Ascending aorta (tissue), 2 donors: Measurements from ENCODE around the gene PLXND1. TPM values are rescaled to one million over a fixed set of nuclear protein-coding genes. Genes with fewer than 3 reads are reported as not detected.

Experiments used
- DNase-seq, 2 donors: peaks; one replicate each; pipeline ENCODE4 v3.0.0-alpha.2; 2019; ENCODE audit warnings: low spot score in 2 of 2
- H3K27ac ChIP-seq, 2 donors: fragments of 200-600 bp; sonication (generic); one replicate each; pipeline ENCODE4 v1.5.1; 2016 to 2017; ENCODE audit warnings: mild to moderate bottlenecking in 1 of 2
- H3K27me3 ChIP-seq: fragments of 200-600 bp; sonication (generic); one replicate; pipeline ENCODE4 v1.5.1; 2017
- H3K36me3 ChIP-seq, 2 donors: fragments of 200-600 bp; sonication (generic); one replicate each; pipeline ENCODE4 v1.5.1; 2016
- H3K4me1 ChIP-seq, 2 donors: fragments of 200-600 bp; sonication (generic); one replicate each; pipeline ENCODE4 v1.5.1; 2016 to 2017; ENCODE audit warnings: mild to moderate bottlenecking in 1 of 2
- H3K4me3 ChIP-seq, 2 donors: fragments of 200-600 bp; sonication (generic); one replicate each; pipeline ENCODE4 v1.5.1; 2016 to 2017; ENCODE audit warnings: mild to moderate bottlenecking in 1 of 2
- H3K9me3 ChIP-seq, 2 donors: fragments of 200-600 bp; sonication (generic); one replicate each; pipeline ENCODE4 v1.5.1; 2016
- CTCF ChIP-seq, 3 experiments: fragments of 200-600 bp in 2 of 3; fragments of 450-650 bp in 1 of 3; sonication (generic) in 2 of 3; IDR thresholded peaks; one replicate each; pipeline ENCODE4 v1.5.1; 2016 to 2019; ENCODE audit warnings: antibody characterized with exemption in 3 of 3, mild to moderate bottlenecking in 1 of 3, moderate library complexity in 1 of 3
- intact Hi-C: fragments of 100-400 bp; cut with DNase I; formaldehyde crosslinking; loops from one replicate; pipeline ENCODE4 v1.15.1; 2023
- total RNA-seq: library from RNA; depleted of rRNA; stranded (reverse); fragments of >200 nt; gene quantifications from one replicate; pipeline ENCODE4 v1.1.0, GENCODE V29; 2016

The PLXND1 gene
- total RNA-seq, 1 donor from 2014 or later, result 407 TPM

- peak in 1 of 3 experiments; percentile 13 for TF ChIP-seq CTCF (IDR thresholded peaks at IDR 0.05)
- intact Hi-C loops, result no loop called here
- DNase-seq, result no peak
- no peak overlapping the region for H3K4me3 ChIP-seq
- H3K27me3 ChIP-seq, result no peaks in the 10 kb centered on the region
- peak overlapping the region; percentile 94 for H3K27ac ChIP-seq
- H3K4me1 ChIP-seq, result peaks cover 19 to 59% of the 10 kb centered on the region in 2 donors
- no peaks in the 10 kb centered on the region for H3K36me3 ChIP-seq
- no peaks in the 10 kb centered on the region for H3K9me3 ChIP-seq
Measured at GRCh38 chr3:129608087-129608935, 1.8 kb upstream of the PLXND1 start.

- Histone ChIP-seq H3K4me1 (peaks cover 24 to 62% of the 10 kb centered on the region in 2 donors), H3K36me3 (no peaks in the 10 kb centered on the region), H3K4me3 (peak overlapping the region; percentile 51 to 75), H3K9me3 (no peaks in the 10 kb centered on the region), H3K27me3 (no peaks in the 10 kb centered on the region), H3K27ac (peak overlapping the region; percentile 94)
- intact Hi-C loops, result loop anchor here (2.0 kb wide), 1 partner anchor 117 kb away; no protein-coding TSS in a partner anchor
- DNase-seq, result no peak
- TF ChIP-seq CTCF (IDR thresholded peaks at IDR 0.05), result no peak
Measured at GRCh38 chr3:129607391-129608068, 1.1 kb upstream of the PLXND1 start.

GRCh38 chr3:129605922-129606635 lies 397 bp downstream of the PLXND1 start:
- Histone ChIP-seq H3K9me3 (no peaks in the 10 kb centered on the region), H3K4me3 (peak overlapping the region; percentile 84 to 90), H3K27ac (peak overlapping the region; percentile 83 to 93), H3K4me1 (peaks cover 26 to 61% of the 10 kb centered on the region in 2 donors), H3K27me3 (no peaks in the 10 kb centered on the region), H3K36me3 (no peaks in the 10 kb centered on the region)
- peak in 1 of 2 donors; percentile 80 for DNase-seq
- intact Hi-C loops, result loop anchor here (2.0 kb wide), 2 partner anchors 45 to 115 kb away; no protein-coding TSS in a partner anchor
- TF ChIP-seq CTCF (IDR thresholded peaks at IDR 0.05), result no peak

- TF ChIP-seq CTCF (IDR thresholded peaks at IDR 0.05), result peak in 2 of 3 experiments; percentile 7 to 25
- H3K4me3 ChIP-seq, result peak overlapping the region; percentile 84 to 90
- H3K27ac ChIP-seq, result peak overlapping the region; percentile 83 to 93
- DNase-seq, result peak in 1 of 2 donors; percentile 82
- H3K27me3 ChIP-seq, result no peaks in the 10 kb centered on the region
- no peaks in the 10 kb centered on the region for H3K36me3 ChIP-seq
- intact Hi-C loops, result loop anchor here (2.0 kb wide), 1 partner anchor 45 kb away; no protein-coding TSS in a partner anchor
- H3K4me1 ChIP-seq, result peaks cover 26 to 65% of the 10 kb centered on the region in 2 donors
- no peaks in the 10 kb centered on the region for H3K9me3 ChIP-seq
Measured at GRCh38 chr3:129605203-129605921, 1.1 kb downstream of the PLXND1 start.

- peak overlapping the region; percentile 84 to 90 for H3K4me3 ChIP-seq
- H3K36me3 ChIP-seq, result no peaks in the 10 kb centered on the region
- intact Hi-C loops, result loop anchor here (1.0 to 2.0 kb wide), 2 partner anchors 8 to 44 kb away; no protein-coding TSS in a partner anchor
- H3K4me1 ChIP-seq, result peaks cover 21 to 64% of the 10 kb centered on the region in 2 donors
- H3K27ac ChIP-seq, result peak overlapping the region; percentile 83 to 93
- no peak for TF ChIP-seq CTCF (IDR thresholded peaks at IDR 0.05)
- no peaks in the 10 kb centered on the region for H3K27me3 ChIP-seq
- H3K9me3 ChIP-seq, result no peaks in the 10 kb centered on the region
- DNase-seq, result no peak
Measured at GRCh38 chr3:129604767-129605166, 1.7 kb downstream of the PLXND1 start.
